Neuronal stem cell (in vitro differentiated cells): ENCODE results near the gene KLHL6.
"Not testable (repeated sequence)": the region's sequence is repeated elsewhere in the genome, so short reads cannot be mapped to it uniquely, and the experiment has no call there.

Source experiments
- DNase-seq: peaks from one replicate; pipeline ENCODE4 v3.0.0-alpha.2; 2013; ENCODE audit warnings: low spot score
- H2AFZ ChIP-seq: one replicate; pipeline ENCODE4 v1.6.1; 2013; ENCODE audit warnings: mild to moderate bottlenecking, low read length, inconsistent platforms
- H2AK5ac ChIP-seq: 2 replicates; pipeline ENCODE4 v1.6.1; 2013; ENCODE audit warnings: low read depth, mild to moderate bottlenecking, inconsistent platforms, low read length, moderate library complexity, mixed read lengths
- H2BK120ac ChIP-seq: 2 replicates; pipeline ENCODE4 v1.6.1; 2013; ENCODE audit warnings: low read depth, mild to moderate bottlenecking, inconsistent platforms, low read length, moderate library complexity, mixed read lengths
- H2BK12ac ChIP-seq: one replicate; pipeline ENCODE4 v1.6.1; 2013; ENCODE audit warnings: low read length, inconsistent platforms
- H2BK15ac ChIP-seq: 2 replicates; pipeline ENCODE4 v1.6.1; 2013; ENCODE audit warnings: mild to moderate bottlenecking, low read length, inconsistent platforms, mixed read lengths
- H2BK5ac ChIP-seq: one replicate; pipeline ENCODE4 v1.6.1; 2013; ENCODE audit warnings: inconsistent platforms, mild to moderate bottlenecking, low read length, moderate library complexity
- H3K14ac ChIP-seq: one replicate; pipeline ENCODE4 v1.6.1; 2013; ENCODE audit warnings: low read length, inconsistent platforms
- H3K18ac ChIP-seq: 2 replicates; pipeline ENCODE4 v1.6.1; 2013; ENCODE audit warnings: low read length, inconsistent platforms
- H3K23ac ChIP-seq: 2 replicates; pipeline ENCODE4 v1.6.1; 2013; ENCODE audit warnings: low read depth, mild to moderate bottlenecking, mixed read lengths, low read length, inconsistent platforms; ENCODE audit not compliant: poor library complexity
- H3K27ac ChIP-seq: replicated peaks from 3 replicates; pipeline ENCODE4 v1.5.1; 2013; ENCODE audit warnings: low read length, inconsistent platforms
- H3K27me3 ChIP-seq, 3 experiments: 2 replicates each; pipeline ENCODE4 v1.6.1; 2013; ENCODE audit warnings: low read length in 3 of 3, mild to moderate bottlenecking in 2 of 3, inconsistent platforms in 1 of 3, low read depth in 1 of 3, mixed read lengths in 1 of 3, moderate library complexity in 1 of 3; ENCODE audit not compliant: control insufficient read depth in 3 of 3, insufficient read depth in 3 of 3
- H3K36me3 ChIP-seq, 2 donors: replicated peaks in 1 of 2; 2 replicates each; pipeline ENCODE4 v1.6.1; 2013; ENCODE audit warnings: low read length in 2 of 2; ENCODE audit not compliant: control insufficient read depth in 2 of 2, insufficient read depth in 2 of 2
- H3K4ac ChIP-seq: 2 replicates; pipeline ENCODE4 v1.6.1; 2013; ENCODE audit warnings: inconsistent platforms, mild to moderate bottlenecking, low read length, moderate library complexity
- H3K4me1 ChIP-seq, 2 donors: 1 replicate in 1 of 2; 2 replicates in 1 of 2; pipeline ENCODE4 v1.6.1; 2013; ENCODE audit warnings: low read length in 2 of 2, low read depth in 1 of 2; ENCODE audit not compliant: control insufficient read depth in 2 of 2, insufficient read depth in 1 of 2
- H3K4me2 ChIP-seq: one replicate; pipeline ENCODE4 v1.6.1; 2013; ENCODE audit warnings: mild to moderate bottlenecking, low read length, inconsistent platforms; ENCODE audit not compliant: insufficient read depth, poor library complexity, severe bottlenecking
- H3K4me3 ChIP-seq, 2 donors: 2 replicates each; pipeline ENCODE4 v1.5.1; 2013; ENCODE audit warnings: low read length in 2 of 2, mild to moderate bottlenecking in 2 of 2, inconsistent platforms in 1 of 2, moderate library complexity in 1 of 2
- H3K79me1 ChIP-seq: one replicate; pipeline ENCODE4 v1.6.1; 2013; ENCODE audit warnings: low read depth, mild to moderate bottlenecking, inconsistent platforms, low read length, moderate library complexity
- H3K9ac ChIP-seq: one replicate; pipeline ENCODE4 v1.6.1; 2013; ENCODE audit warnings: mild to moderate bottlenecking, low read depth, low read length, inconsistent platforms; ENCODE audit not compliant: poor library complexity
- H3K9me3 ChIP-seq, 2 donors: replicated peaks in 1 of 2; 2 replicates each; pipeline versions ENCODE3 to v1.6.1; 2013; ENCODE audit warnings: low read length in 2 of 2, mild to moderate bottlenecking in 2 of 2, inconsistent platforms in 1 of 2, low read depth in 1 of 2, mixed read lengths in 1 of 2, moderate library complexity in 1 of 2; ENCODE audit not compliant: control insufficient read depth in 2 of 2, insufficient read depth in 1 of 2
- H4K8ac ChIP-seq: one replicate; pipeline ENCODE4 v1.6.1; 2013; ENCODE audit warnings: low read depth, mild to moderate bottlenecking, inconsistent platforms, low read length, moderate library complexity
- H4K91ac ChIP-seq: one replicate; pipeline ENCODE4 v1.6.1; 2013; ENCODE audit warnings: low read length, low read depth, mild to moderate bottlenecking, inconsistent platforms; ENCODE audit not compliant: poor library complexity
- WGBS, 2 donors: extraction: QIAGEN DNeasy Blood & Tissue Kit; methylation state at CpG; one replicate each; pipeline ENCODE4 v1.1.7; 2013; ENCODE audit warnings: missing lambda C conversion rate in 2 of 2, mixed read lengths in 1 of 2; ENCODE audit not compliant: insufficient read length in 2 of 2, insufficient replicate concordance in 1 of 2; ENCODE audit errors: extremely low coverage in 2 of 2; 5-methylcytosine and 5-hydroxymethylcytosine counted together

Gene KLHL6

GRCh38 chr3:183465710-183466109 is 89.8 kb downstream of the KLHL6 start:
- not testable (repeated sequence) for H2AK5ac ChIP-seq, H3K9me3 ChIP-seq, H3K79me1 ChIP-seq, H3K27ac ChIP-seq, H2BK12ac ChIP-seq, H3K36me3 ChIP-seq, H4K8ac ChIP-seq, H3K9ac ChIP-seq, H3K4me2 ChIP-seq, H2BK5ac ChIP-seq, H3K14ac ChIP-seq, H2BK120ac ChIP-seq, H3K4me3 ChIP-seq, H2BK15ac ChIP-seq, H3K27me3 ChIP-seq, H3K4me1 ChIP-seq, H4K91ac ChIP-seq, H3K4ac ChIP-seq, H3K18ac ChIP-seq, H3K23ac ChIP-seq, H2AFZ ChIP-seq, DNase-seq
- WGBS, 2 donors: no CpG with 5 or more reads among the region's 13 CpGs

DNA sequence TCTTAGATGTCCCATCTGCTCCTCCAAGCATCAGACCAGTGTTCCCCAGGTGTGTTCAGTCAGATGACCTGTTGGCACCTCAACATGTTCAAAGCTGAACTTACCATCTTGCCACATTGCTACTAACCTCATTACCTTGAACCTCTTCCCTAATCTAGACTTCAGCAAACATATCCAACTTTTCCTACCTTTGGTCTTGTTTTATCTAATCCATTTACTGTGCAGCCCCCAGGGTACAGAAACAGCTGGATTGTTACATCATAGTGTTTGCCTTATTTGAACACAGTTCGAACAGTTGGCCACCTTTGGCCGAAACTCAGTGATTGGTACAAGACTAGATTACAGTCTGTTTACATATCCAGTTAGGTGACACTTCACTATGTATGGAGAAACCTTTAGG is 91.0 kb downstream of the KLHL6 start:
- Histone ChIP-seq H3K14ac (no peak overlapping the region), H3K9ac (no peak overlapping the region), H4K91ac (no peak overlapping the region), H3K36me3 (no peaks in the 10 kb centered on the region), H2BK120ac (no peak overlapping the region), H3K9me3 (peaks cover 2 to 5% of the 10 kb centered on the region in 2 donors), H4K8ac (no peak overlapping the region), H2BK15ac (no peak overlapping the region), H3K27ac (no peak overlapping the region), H2AFZ (no peak overlapping the region), H3K4ac (no peak overlapping the region), H2BK5ac (no peak overlapping the region), H3K4me3 (no peak overlapping the region), H3K4me2 (no peak overlapping the region), H3K4me1 (peaks cover 0 to 8% of the 10 kb centered on the region in 2 donors), H3K27me3 (peaks cover 0 to 6% (median 0%) of the 10 kb centered on the region in 3 experiments), H3K18ac (no peak overlapping the region), H2BK12ac (no peak overlapping the region), H3K79me1 (no peaks in the 10 kb centered on the region), H2AK5ac (no peak overlapping the region), H3K23ac (no peak overlapping the region)
- WGBS, 2 donors: no CpG with 5 or more reads among the region's 2 CpGs
- DNase-seq: no peak

DNA sequence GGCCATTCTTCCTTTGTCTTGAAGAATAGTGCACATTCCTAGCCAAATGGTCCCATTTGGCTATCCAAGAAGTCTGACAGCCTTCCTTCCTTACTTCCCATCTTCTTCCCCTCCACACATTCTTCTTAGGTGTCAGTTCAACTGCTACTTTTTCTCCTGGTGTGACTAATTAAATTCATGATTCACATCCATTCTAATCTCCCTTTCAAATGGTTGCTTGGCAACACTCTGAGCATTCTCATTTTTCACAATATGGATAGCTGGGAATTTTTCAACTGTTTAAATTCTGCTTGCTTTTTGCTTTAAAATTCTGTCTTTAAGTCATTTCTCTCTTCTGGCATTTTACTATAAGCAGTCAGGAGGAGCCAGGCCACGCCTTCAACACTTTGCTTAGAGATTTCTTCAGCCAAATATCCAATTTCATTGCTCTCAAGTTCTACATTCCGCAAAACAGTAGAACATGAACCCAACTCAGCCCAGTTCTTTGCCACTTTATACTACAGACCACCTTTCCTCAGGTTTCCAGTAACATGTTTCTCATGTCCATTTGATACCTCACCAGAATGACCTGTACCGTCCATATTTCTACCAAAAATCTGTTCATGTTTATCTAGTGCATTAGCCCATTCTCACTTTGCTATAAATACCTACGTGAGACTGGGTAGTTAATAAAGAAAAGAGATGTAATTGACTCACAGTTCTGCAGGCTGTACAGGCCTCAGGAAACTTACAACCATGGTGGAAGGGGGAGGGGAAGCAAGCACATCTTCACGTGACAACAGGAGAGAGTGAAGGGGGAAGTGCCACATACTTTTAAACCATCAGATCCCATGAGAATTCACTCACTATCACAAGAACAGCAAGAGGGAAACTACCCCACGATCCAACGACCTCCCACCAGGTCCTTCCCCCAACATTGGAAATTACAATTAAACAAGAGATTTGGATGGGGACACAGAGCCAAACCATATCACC is 95.1 kb downstream of the KLHL6 start:
- no CpG with 5 or more reads among the region's 7 CpGs for WGBS, 2 donors
- Histone ChIP-seq H4K8ac (no peak overlapping the region), H3K27ac (no peak overlapping the region), H3K4me2 (no peak overlapping the region), H2BK15ac (no peak overlapping the region), H3K36me3 (peaks cover 2 to 15% of the 10 kb centered on the region in 2 donors), H3K23ac (no peak overlapping the region), H2BK5ac (no peak overlapping the region), H2BK120ac (no peak overlapping the region), H3K9me3 (peaks cover 5 to 7% of the 10 kb centered on the region in 2 donors), H3K4me3 (no peak overlapping the region), H3K9ac (no peak overlapping the region), H3K27me3 (no peaks in the 10 kb centered on the region), H3K79me1 (no peaks in the 10 kb centered on the region), H2AFZ (peak overlapping the region; percentile 68), H2AK5ac (no peak overlapping the region), H3K4me1 (peaks cover 0 to 8% of the 10 kb centered on the region in 2 donors), H4K91ac (no peak overlapping the region), H3K14ac (no peak overlapping the region), H3K18ac (no peak overlapping the region), H3K4ac (no peak overlapping the region), H2BK12ac (no peak overlapping the region)
- no peak for DNase-seq

DNA sequence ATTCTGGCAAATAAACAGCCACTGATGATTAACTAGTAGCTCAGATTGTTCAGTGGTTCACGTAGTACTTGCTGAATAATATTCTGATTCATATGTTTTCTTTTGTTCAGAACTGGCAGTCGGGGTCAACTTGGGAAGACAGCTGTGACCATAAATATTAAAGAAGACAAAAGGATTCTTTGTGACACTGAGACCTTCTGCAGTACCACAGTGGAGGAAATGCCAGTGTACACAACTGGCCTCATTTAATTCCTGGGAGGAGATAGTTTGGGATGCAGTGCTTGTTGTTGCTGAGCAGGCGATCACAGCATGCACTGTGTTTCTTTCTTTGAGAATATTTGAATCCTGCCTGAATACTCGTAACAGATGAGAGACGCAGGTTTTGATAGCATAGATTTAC is 100.4 kb downstream of the KLHL6 start:
- H3K4me2 ChIP-seq: no peak overlapping the region
- peaks cover 2 to 5% of the 10 kb centered on the region in 2 donors for H3K9me3 ChIP-seq
- no peak overlapping the region for H3K4me3 ChIP-seq
- peaks cover 3% of the 10 kb centered on the region for H3K79me1 ChIP-seq
- H2BK120ac ChIP-seq: no peak overlapping the region
- no CpG with 5 or more reads among the region's 5 CpGs for WGBS, 2 donors
- DNase-seq: no peak
- H2BK5ac ChIP-seq: no peak overlapping the region
- no peak overlapping the region for H2AFZ ChIP-seq
- H3K18ac ChIP-seq: no peak overlapping the region
- peaks cover 0 to under 1% of the 10 kb centered on the region in 2 donors for H3K4me1 ChIP-seq
- H2BK12ac ChIP-seq: no peak overlapping the region
- no peak overlapping the region for H4K8ac ChIP-seq
- no peak overlapping the region for H3K23ac ChIP-seq
- H3K9ac ChIP-seq: no peak overlapping the region
- H4K91ac ChIP-seq: no peak overlapping the region
- H3K27me3 ChIP-seq: no peaks in the 10 kb centered on the region
- H3K27ac ChIP-seq: no peak overlapping the region
- no peak overlapping the region for H3K4ac ChIP-seq
- peaks cover 4 to 59% of the 10 kb centered on the region in 2 donors for H3K36me3 ChIP-seq
- no peak overlapping the region for H2BK15ac ChIP-seq
- no peak overlapping the region for H3K14ac ChIP-seq
- H2AK5ac ChIP-seq: no peak overlapping the region
